Activated CD4-positive, alpha-beta T cell treated with anti-CD3 and anti-CD28 coated beads, Interleukin-2, amount 10 ng/mL, durations not matched to agents 24 days and 14 days (primary cell): ENCODE data around the gene ENTPD1. TPM values are rescaled to one million over a fixed set of nuclear protein-coding genes. Genes with fewer than 3 reads are reported as not detected.
"Not testable (repeated sequence)": the region's sequence is repeated elsewhere in the genome, so short reads cannot be mapped to it uniquely, and the experiment has no call there.

Experiments
- DNase-seq: peaks from one replicate; pipeline ENCODE4 v3.0.0; 2022
- H3K27ac Mint-ChIP-seq: one replicate; pipeline ENCODE4 v1.8.0; 2022; ENCODE audit warnings: mild to moderate bottlenecking, mixed read lengths
- H3K27me3 Mint-ChIP-seq: one replicate; pipeline ENCODE4 v1.8.0; 2022; ENCODE audit warnings: mixed read lengths
- H3K36me3 Mint-ChIP-seq: one replicate; pipeline ENCODE4 v1.8.0; 2022; ENCODE audit warnings: low read depth, mild to moderate bottlenecking, mixed read lengths
- H3K4me1 Mint-ChIP-seq: one replicate; pipeline ENCODE4 v1.8.0; 2021; ENCODE audit warnings: mixed read lengths
- H3K4me3 Mint-ChIP-seq: one replicate; pipeline ENCODE4 v1.8.0; 2022; ENCODE audit warnings: mild to moderate bottlenecking, moderate library complexity, mixed read lengths
- H3K9me3 Mint-ChIP-seq: one replicate; pipeline ENCODE4 v1.8.0; 2021; ENCODE audit warnings: mixed read lengths
- intact Hi-C: fragments of 100-400 bp; cut with micrococcal nuclease; formaldehyde crosslinking; loops from one replicate; pipeline ENCODE4 v1.15.1; 2023
- total RNA-seq: library from RNA; stranded (reverse); gene quantifications from 2 replicates; pipeline ENCODE4 v1.2.3, GENCODE V29; 2022

ENTPD1 gene
- total RNA-seq, 1 donor from 2014 or later = 17.0 TPM

- H3K4me1 Mint-ChIP-seq = peaks cover 19% of the 10 kb centered on the region
- peak overlapping the region; percentile 38 for H3K27ac Mint-ChIP-seq
- peaks cover 12% of the 10 kb centered on the region for H3K36me3 Mint-ChIP-seq
- peak; percentile 45 for DNase-seq
- H3K9me3 Mint-ChIP-seq = no peaks in the 10 kb centered on the region
- no peak overlapping the region for H3K4me3 Mint-ChIP-seq
- peaks cover 5% of the 10 kb centered on the region for H3K27me3 Mint-ChIP-seq
- intact Hi-C loops = loop anchor here (1.0 kb wide), 1 partner anchor 14 kb away; no protein-coding TSS in a partner anchor
These were observed 104.4 kb downstream of the ENTPD1 start for GRCh38 chr10:95860166-95860940.

- Mint-ChIP-seq H3K4me1 (peaks cover 26% of the 10 kb centered on the region), H3K27ac (peak overlapping the region; percentile 63), H3K27me3 (no peaks in the 10 kb centered on the region), H3K4me3 (no peak overlapping the region), H3K9me3 (no peaks in the 10 kb centered on the region), H3K36me3 (peaks cover 8% of the 10 kb centered on the region)
- peak; percentile 44 for DNase-seq
- intact Hi-C loops = no loop called here
These were observed 105.4 kb downstream of the ENTPD1 start for GRCh38 chr10:95861386-95861785.

- peaks cover 13% of the 10 kb centered on the region for H3K36me3 Mint-ChIP-seq
- peaks cover 30% of the 10 kb centered on the region for H3K4me1 Mint-ChIP-seq
- peak overlapping the region; percentile 22 for H3K4me3 Mint-ChIP-seq
These were observed 109.2 kb downstream of the ENTPD1 start for GRCh38 chr10:95864906-95865813.

DNA sequence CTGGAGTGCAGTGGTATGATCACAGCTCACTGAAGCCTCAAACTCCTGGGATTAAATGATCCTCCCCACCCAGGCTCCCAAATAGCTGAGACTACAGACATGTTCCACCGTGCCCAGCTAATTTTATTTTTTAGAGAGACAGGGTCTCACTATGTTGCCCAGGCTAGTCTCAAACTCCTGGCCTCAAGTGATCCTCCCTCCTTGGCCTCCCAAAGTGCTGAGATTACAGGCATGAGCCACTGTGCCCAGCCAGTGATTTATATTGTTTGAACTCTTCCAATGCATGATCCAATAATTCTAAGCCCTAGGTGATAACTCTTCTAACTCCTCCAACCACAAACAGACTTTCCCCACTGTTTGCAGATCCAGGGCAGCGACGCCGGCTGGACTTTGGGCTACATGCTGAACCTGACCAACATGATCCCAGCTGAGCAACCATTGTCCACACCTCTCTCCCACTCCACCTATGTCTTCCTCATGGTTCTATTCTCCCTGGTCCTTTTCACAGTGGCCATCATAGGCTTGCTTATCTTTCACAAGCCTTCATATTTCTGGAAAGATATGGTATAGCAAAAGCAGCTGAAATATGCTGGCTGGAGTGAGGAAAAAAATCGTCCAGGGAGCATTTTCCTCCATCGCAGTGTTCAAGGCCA, 110.0 kb downstream of the ENTPD1 start:
- DNase-seq = no peak
- Mint-ChIP-seq H3K27me3 (no peaks in the 10 kb centered on the region), H3K4me3 (no peak overlapping the region), H3K27ac (peak overlapping the region; percentile 71), H3K9me3 (no peaks in the 10 kb centered on the region), H3K4me1 (peaks cover 30% of the 10 kb centered on the region), H3K36me3 (peaks cover 15% of the 10 kb centered on the region)
- intact Hi-C loops = loop anchor here (1.0 kb wide), 2 partner anchors 108 to 172 kb away; no protein-coding TSS in a partner anchor

More at GRCh38 chr10:95864906-95865813, 109.2 kb downstream of the ENTPD1 start:
- peak overlapping the region; percentile 71 for H3K27ac Mint-ChIP-seq
- H3K27me3 Mint-ChIP-seq = no peaks in the 10 kb centered on the region
- intact Hi-C loops = loop anchor here (1.0 kb wide), 3 partner anchors 23 to 171 kb away; no protein-coding TSS in a partner anchor
- DNase-seq = peak; percentile 88
- no peaks in the 10 kb centered on the region for H3K9me3 Mint-ChIP-seq

DNA sequence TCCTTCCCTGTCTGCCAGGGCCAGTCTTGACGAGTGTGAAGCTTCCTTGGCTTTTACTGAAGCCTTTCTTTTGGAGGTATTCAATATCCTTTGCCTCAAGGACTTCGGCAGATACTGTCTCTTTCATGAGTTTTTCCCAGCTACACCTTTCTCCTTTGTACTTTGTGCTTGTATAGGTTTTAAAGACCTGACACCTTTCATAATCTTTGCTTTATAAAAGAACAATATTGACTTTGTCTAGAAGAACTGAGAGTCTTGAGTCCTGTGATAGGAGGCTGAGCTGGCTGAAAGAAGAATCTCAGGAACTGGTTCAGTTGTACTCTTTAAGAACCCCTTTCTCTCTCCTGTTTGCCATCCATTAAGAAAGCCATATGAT, 110.5 kb downstream of the ENTPD1 start:
- Mint-ChIP-seq H3K9me3 (no peaks in the 10 kb centered on the region), H3K36me3 (peaks cover 13% of the 10 kb centered on the region), H3K27me3 (no peaks in the 10 kb centered on the region), H3K27ac (no peak overlapping the region), H3K4me1 (peaks cover 28% of the 10 kb centered on the region), H3K4me3 (no peak overlapping the region)
- intact Hi-C loops = no loop called here
- DNase-seq = no peak

DNA sequence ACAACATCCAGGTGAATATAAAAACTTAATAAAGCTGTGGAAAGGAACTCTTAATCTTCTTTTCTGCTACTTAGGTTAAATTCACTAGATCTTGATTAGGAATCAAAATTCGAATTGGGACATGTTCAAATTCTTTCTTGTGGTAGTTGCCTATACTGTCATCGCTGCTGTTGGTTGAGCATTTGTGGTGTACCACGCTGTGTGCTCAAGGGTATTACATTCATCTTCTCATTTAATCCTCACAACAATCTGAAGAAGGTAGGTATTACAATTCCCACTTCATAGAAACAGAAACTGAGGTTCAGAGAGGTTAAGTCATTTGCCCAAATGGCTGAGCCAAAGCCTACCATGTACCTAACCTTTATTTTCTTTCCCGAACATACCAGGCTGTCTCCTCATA, 111.9 kb downstream of the ENTPD1 start:
- DNase-seq = no peak
- intact Hi-C loops = no loop called here

DNA sequence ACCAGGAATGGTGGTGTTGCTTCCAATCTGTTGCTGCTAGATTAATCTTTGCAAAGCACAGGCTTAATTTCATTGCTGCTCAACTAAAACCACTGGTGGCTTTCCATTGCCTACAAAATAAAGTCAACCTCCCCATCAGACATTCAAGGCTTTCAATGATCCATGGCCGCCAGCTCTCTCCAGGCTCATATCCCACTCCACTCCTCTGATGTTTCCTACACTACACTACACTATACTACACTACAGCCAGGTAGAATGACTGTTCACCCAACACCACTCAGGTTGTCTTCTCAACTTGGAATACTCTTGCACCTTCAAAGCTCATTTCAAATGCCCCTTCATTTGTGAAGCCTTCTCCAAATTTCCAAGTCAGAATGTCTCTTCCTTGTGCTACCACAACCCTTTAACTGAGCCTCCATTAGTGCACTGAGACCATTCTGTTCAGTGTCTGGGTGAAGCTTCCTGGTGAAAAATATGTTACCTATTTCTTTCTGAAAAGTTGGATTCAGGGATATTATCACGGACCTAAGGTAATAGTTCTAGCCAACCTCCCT, 116.3 kb downstream of the ENTPD1 start:
- intact Hi-C loops = no loop called here
- H3K36me3 Mint-ChIP-seq = peaks cover 50% of the 10 kb centered on the region
- DNase-seq = no peak
- no peak overlapping the region for H3K4me3 Mint-ChIP-seq
- H3K27me3 Mint-ChIP-seq = no peaks in the 10 kb centered on the region
- peaks cover 3% of the 10 kb centered on the region for H3K4me1 Mint-ChIP-seq
- no peak overlapping the region for H3K27ac Mint-ChIP-seq
- H3K9me3 Mint-ChIP-seq = peaks cover 6% of the 10 kb centered on the region

More for the DNA sequence above, 111.9 kb downstream of the ENTPD1 start:
- no peak overlapping the region for H3K4me3 Mint-ChIP-seq
- peaks cover 28% of the 10 kb centered on the region for H3K4me1 Mint-ChIP-seq
- no peak overlapping the region for H3K27ac Mint-ChIP-seq
- H3K36me3 Mint-ChIP-seq = peaks cover 20% of the 10 kb centered on the region
- H3K27me3 Mint-ChIP-seq = no peaks in the 10 kb centered on the region
- H3K9me3 Mint-ChIP-seq = no peaks in the 10 kb centered on the region

DNA sequence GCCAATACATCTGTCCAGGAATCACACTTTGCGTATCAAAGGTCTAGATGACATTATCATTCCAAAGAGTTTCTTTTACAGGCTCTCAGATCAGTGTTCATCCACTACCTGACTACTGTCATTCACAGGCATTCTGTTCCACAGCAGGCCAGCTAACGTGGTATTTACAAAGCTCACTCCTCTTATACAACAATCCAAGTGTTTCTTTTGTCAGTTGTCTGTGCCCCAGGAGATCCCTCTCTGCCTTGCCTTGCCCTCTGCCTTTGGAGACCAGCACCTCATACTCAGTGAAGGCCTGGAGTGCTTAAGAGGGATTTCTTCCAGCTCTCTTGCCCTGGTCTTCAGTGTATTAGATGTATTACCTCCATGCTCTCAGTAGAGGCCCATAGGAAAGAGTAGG, 117.2 kb downstream of the ENTPD1 start:
- intact Hi-C loops = no loop called here
- peak; percentile 48 for DNase-seq
- H3K36me3 Mint-ChIP-seq = peaks cover 52% of the 10 kb centered on the region
- no peaks in the 10 kb centered on the region for H3K27me3 Mint-ChIP-seq
- H3K9me3 Mint-ChIP-seq = peaks cover 6% of the 10 kb centered on the region
- no peaks in the 10 kb centered on the region for H3K4me1 Mint-ChIP-seq
- H3K27ac Mint-ChIP-seq = no peak overlapping the region
- no peak overlapping the region for H3K4me3 Mint-ChIP-seq

- Mint-ChIP-seq H3K36me3 (peaks cover 47% of the 10 kb centered on the region), H3K4me1 (no peaks in the 10 kb centered on the region), H3K4me3 (no peak overlapping the region), H3K9me3 (peaks cover 6% of the 10 kb centered on the region), H3K27me3 (no peaks in the 10 kb centered on the region), H3K27ac (no peak overlapping the region)
- DNase-seq = no peak
- intact Hi-C loops = no loop called here
These were observed 117.7 kb downstream of the ENTPD1 start for GRCh38 chr10:95873651-95874050.

DNA sequence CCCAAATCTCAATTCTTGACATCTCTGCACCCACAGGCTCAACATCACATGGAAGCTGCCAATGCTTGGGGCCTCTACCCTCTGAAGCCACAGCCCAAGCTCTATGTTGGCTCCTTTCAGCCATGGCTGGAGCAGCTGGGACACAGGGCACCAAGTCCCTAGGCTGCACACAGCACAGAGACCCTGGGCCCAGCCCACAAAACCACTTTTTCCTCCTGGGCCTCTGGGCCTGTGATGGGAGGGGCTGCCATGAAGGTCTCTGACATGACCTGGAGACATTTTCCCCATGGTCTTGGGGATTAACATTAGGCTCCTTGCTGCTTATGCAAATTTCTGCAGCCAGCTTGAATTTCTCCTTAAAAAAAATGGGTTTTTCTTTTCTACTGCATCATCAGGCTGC, 118.8 kb downstream of the ENTPD1 start:
- not testable (repeated sequence) for H3K27ac Mint-ChIP-seq, H3K9me3 Mint-ChIP-seq
- peaks cover 46% of the 10 kb centered on the region for H3K36me3 Mint-ChIP-seq

GRCh38 chr10:95876756-95877155, 120.8 kb downstream of the ENTPD1 start:
- H3K9me3 Mint-ChIP-seq = peaks cover 6% of the 10 kb centered on the region
- no peak overlapping the region for H3K27ac Mint-ChIP-seq
- H3K27me3 Mint-ChIP-seq = no peaks in the 10 kb centered on the region
- no peak for DNase-seq
- intact Hi-C loops = no loop called here
- no peaks in the 10 kb centered on the region for H3K4me1 Mint-ChIP-seq
- no peak overlapping the region for H3K4me3 Mint-ChIP-seq
- peaks cover 43% of the 10 kb centered on the region for H3K36me3 Mint-ChIP-seq

More for the DNA sequence above, 118.8 kb downstream of the ENTPD1 start:
- DNase-seq, H3K27me3 Mint-ChIP-seq, H3K4me3 Mint-ChIP-seq, intact Hi-C loops, H3K4me1 Mint-ChIP-seq: not testable (repeated sequence)

GRCh38 chr10:95877881-95878280, 121.9 kb downstream of the ENTPD1 start:
- Mint-ChIP-seq H3K36me3 (peaks cover 35% of the 10 kb centered on the region), H3K4me1 (no peaks in the 10 kb centered on the region), H3K27ac (no peak overlapping the region), H3K4me3 (no peak overlapping the region), H3K9me3 (peaks cover 6% of the 10 kb centered on the region), H3K27me3 (no peaks in the 10 kb centered on the region)
- no peak for DNase-seq
- intact Hi-C loops = no loop called here

GRCh38 chr10:95880704-95881103, 124.7 kb downstream of the ENTPD1 start:
- Mint-ChIP-seq H3K4me3 (no peak overlapping the region), H3K36me3 (peaks cover 11% of the 10 kb centered on the region), H3K4me1 (no peaks in the 10 kb centered on the region), H3K9me3 (no peaks in the 10 kb centered on the region), H3K27me3 (no peaks in the 10 kb centered on the region), H3K27ac (no peak overlapping the region)
- intact Hi-C loops = no loop called here
- no peak for DNase-seq
